K562 (cell line): ENCODE data around the gene DMD. TPM values are rescaled to one million over a fixed set of nuclear protein-coding genes. Genes with fewer than 3 reads are reported as not detected.

Source experiments
- COPS2 ChIP-seq: fragments of 450-650 bp; conservative IDR thresholded peaks from 2 replicates; pipeline ENCODE4 v1.6.1; 2016; ENCODE audit warnings: mild to moderate bottlenecking, moderate library complexity
- ELF4 ChIP-seq: fragments of 450-650 bp; formaldehyde crosslinking; IDR thresholded peaks from 2 replicates; pipeline ENCODE4 v1.4.0; 2022; ENCODE audit warnings: missing genetic modification characterization
- FOXM1 ChIP-seq, 2 experiments: fragments of 450-650 bp in 1 of 2; sonication (generic) in 1 of 2; formaldehyde crosslinking in 1 of 2; IDR thresholded peaks; 2 replicates each; pipeline versions ENCODE4 v1.6.1 to v1.9.0; 2017 to 2022; ENCODE audit warnings: low read depth in 2 of 2, mild to moderate bottlenecking in 2 of 2, missing genetic modification reagents in 1 of 2, moderate library complexity in 1 of 2
- HDAC8 ChIP-seq: fragments of 450-650 bp; IDR thresholded peaks from 2 replicates; pipeline ENCODE4 v1.6.1; 2016; ENCODE audit warnings: mild to moderate bottlenecking, missing genetic modification characterization, moderate library complexity, missing compliant biosample characterization
- KAT7 ChIP-seq: sonication (generic); formaldehyde crosslinking; IDR thresholded peaks from 2 replicates; pipeline ENCODE4 v1.8.0; 2022; ENCODE audit warnings: missing genetic modification reagents, mild to moderate bottlenecking, borderline replicate concordance
- KDM1A ChIP-seq, 2 experiments: fragments of 450-650 bp; IDR thresholded peaks; 2 replicates each; pipeline ENCODE4 v1.6.1; 2016; ENCODE audit warnings: mild to moderate bottlenecking in 2 of 2
- KHSRP ChIP-seq: fragments of 450-650 bp; IDR thresholded peaks from 2 replicates; pipeline ENCODE4 v1.6.1; 2017
- MYNN ChIP-seq, 2 experiments: sonication (generic); formaldehyde crosslinking in 1 of 2; IDR thresholded peaks; 2 replicates each; pipeline versions ENCODE4 v1.5.0 to v1.6.1; 2016 to 2020; ENCODE audit warnings: antibody characterized with exemption in 1 of 2, missing genetic modification reagents in 1 of 2
- NFIC ChIP-seq: fragments of 450-650 bp; IDR thresholded peaks from 2 replicates; pipeline ENCODE4 v1.6.1; 2017; ENCODE audit warnings: mild to moderate bottlenecking, inconsistent platforms
- SMARCE1 ChIP-seq: fragments of 450-650 bp; IDR thresholded peaks from 2 replicates; pipeline ENCODE4 v1.7.1; 2016; ENCODE audit warnings: mild to moderate bottlenecking
- SOX6 ChIP-seq: fragments of 450-650 bp; IDR thresholded peaks from 2 replicates; pipeline ENCODE4 v1.6.1; 2014; ENCODE audit warnings: mild to moderate bottlenecking
- TCF3 ChIP-seq: sonication (generic); formaldehyde crosslinking; IDR thresholded peaks from 2 replicates; pipeline ENCODE4 v1.4.0; 2020; ENCODE audit warnings: mild to moderate bottlenecking, missing genetic modification reagents
- ZNF217 ChIP-seq: sonication (generic); formaldehyde crosslinking; IDR thresholded peaks from 2 replicates; pipeline ENCODE4 v1.8.0; 2022; ENCODE audit warnings: mild to moderate bottlenecking, missing genetic modification reagents
- ZNF785 ChIP-seq: fragments of 250-450 bp; sonication (Bioruptor Pico); IDR thresholded peaks from 2 replicates; pipeline ENCODE4 v1.4.0; 2020; ENCODE audit warnings: mild to moderate bottlenecking
- polyA plus RNA-seq, 8 experiments: library from polyadenylated mRNA; depleted of rRNA in 4 of 8; stranded (reverse) in 5 of 8; unstranded in 3 of 8; fragments of >200 nt; fragmentation: Nextera tagmentation in 2 of 8; fragmentation: Illumina TruSeq in 1 of 8; extraction: Ambion mirVana in 2 of 8; extraction: Trizol in 1 of 8; gene quantifications; 2 replicates each; pipeline versions ENCODE4 v1.2.1 to v1.2.3, GENCODE V29; 2011 to 2014; ENCODE audit warnings: inconsistent platforms in 1 of 8, missing spikeins in 1 of 8
- total RNA-seq, 7 experiments: library from RNA; depleted of rRNA in 6 of 7; stranded (reverse); fragments of >200 nt in 6 of 7; fragmentation: Illumina TruSeq in 2 of 7; extraction: Trizol in 2 of 7; gene quantifications; 2 replicates each; pipeline versions ENCODE4 v1.2.1 to v1.2.3, GENCODE V29; 2011 to 2021; ENCODE audit warnings: low replicate concordance in 1 of 7
- TF ChIP-seq, protein P1 (sequence below), 2 experiments: fragments of 450-650 bp; formaldehyde crosslinking in 1 of 2; IDR thresholded peaks; 2 replicates each; pipeline versions ENCODE4 v1.4.0 to v1.6.1; 2014 to 2020; ENCODE audit warnings: mild to moderate bottlenecking in 2 of 2, borderline replicate concordance in 1 of 2, low read depth in 1 of 2
- TF ChIP-seq, protein P2 (sequence below): fragments of 200-400 bp; formaldehyde crosslinking; IDR thresholded peaks from 2 replicates; pipeline ENCODE4 v1.6.1; 2017; ENCODE audit warnings: mild to moderate bottlenecking, low read depth, low read length, moderate library complexity
- TF ChIP-seq, protein P3 (sequence below): fragments of 450-650 bp; IDR thresholded peaks from 2 replicates; pipeline ENCODE4 v1.6.1; 2016

The DMD gene
- total and polyA plus RNA-seq, 9 of the 15 experiments (the other 6 are each of a cell fraction or from before 2014, with no cell fraction given), result 3.8 to 20.4 (median 11.4) TPM

DNA sequence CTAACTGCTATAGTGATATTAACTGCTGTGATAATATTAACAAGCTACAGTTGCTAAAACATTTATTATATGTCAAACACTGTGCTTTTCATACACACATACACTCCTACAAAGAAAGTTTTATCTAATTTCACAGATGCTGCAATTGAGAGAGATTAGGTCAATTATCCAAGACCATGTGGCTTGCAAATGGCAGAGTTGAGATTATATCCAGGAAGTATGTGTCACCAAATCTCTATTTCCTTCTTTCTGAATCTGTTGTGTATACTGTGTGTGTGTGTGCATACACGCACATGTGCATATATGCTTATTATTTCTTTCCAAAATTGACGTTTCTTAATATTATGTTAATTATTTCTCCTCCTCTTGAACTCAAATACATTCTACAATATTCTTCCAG lies 1363.6 kb downstream of the DMD start (continued):
- TF ChIP-seq, protein P1, sequence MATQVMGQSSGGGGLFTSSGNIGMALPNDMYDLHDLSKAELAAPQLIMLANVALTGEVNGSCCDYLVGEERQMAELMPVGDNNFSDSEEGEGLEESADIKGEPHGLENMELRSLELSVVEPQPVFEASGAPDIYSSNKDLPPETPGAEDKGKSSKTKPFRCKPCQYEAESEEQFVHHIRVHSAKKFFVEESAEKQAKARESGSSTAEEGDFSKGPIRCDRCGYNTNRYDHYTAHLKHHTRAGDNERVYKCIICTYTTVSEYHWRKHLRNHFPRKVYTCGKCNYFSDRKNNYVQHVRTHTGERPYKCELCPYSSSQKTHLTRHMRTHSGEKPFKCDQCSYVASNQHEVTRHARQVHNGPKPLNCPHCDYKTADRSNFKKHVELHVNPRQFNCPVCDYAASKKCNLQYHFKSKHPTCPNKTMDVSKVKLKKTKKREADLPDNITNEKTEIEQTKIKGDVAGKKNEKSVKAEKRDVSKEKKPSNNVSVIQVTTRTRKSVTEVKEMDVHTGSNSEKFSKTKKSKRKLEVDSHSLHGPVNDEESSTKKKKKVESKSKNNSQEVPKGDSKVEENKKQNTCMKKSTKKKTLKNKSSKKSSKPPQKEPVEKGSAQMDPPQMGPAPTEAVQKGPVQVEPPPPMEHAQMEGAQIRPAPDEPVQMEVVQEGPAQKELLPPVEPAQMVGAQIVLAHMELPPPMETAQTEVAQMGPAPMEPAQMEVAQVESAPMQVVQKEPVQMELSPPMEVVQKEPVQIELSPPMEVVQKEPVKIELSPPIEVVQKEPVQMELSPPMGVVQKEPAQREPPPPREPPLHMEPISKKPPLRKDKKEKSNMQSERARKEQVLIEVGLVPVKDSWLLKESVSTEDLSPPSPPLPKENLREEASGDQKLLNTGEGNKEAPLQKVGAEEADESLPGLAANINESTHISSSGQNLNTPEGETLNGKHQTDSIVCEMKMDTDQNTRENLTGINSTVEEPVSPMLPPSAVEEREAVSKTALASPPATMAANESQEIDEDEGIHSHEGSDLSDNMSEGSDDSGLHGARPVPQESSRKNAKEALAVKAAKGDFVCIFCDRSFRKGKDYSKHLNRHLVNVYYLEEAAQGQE (IDR thresholded peaks at IDR 0.05; ENCODE audit: borderline replicate concordance), result no peak
- TF ChIP-seq, protein P1 (CRISPR knock-in tag; IDR thresholded peaks at IDR 0.05; ENCODE audit: low read depth), result no peak
- TF ChIP-seq NFIC (0 out of 2 replicates have a peak, but pooled peaks have one; percentile 19), COPS2 (no peak), HDAC8 (no peak), KDM1A (IDR thresholded peaks at IDR 0.05) (peak; percentile 77 to 83), FOXM1 (IDR thresholded peaks at IDR 0.05; ENCODE audit: low read depth) (peak; percentile 42; the same call in 1 of the 2 replicates), FOXM1 (CRISPR knock-in tag; IDR thresholded peaks at IDR 0.05; ENCODE audit: low read depth) (no peak), KAT7 (no peak), TCF3 (CRISPR knock-in tag) (peak; percentile 70), ZNF785 (no peak), SMARCE1 (peak; percentile 55; the same call in 1 of the 2 replicates), MYNN (IDR thresholded peaks at IDR 0.05) (no peak), MYNN (CRISPR knock-in tag; IDR thresholded peaks at IDR 0.05) (no peak), SOX6 (peak; percentile 60), KHSRP (no peak), ELF4 (CRISPR knock-in tag) (no peak), ZNF217 (no peak)
- TF ChIP-seq, protein P2, sequence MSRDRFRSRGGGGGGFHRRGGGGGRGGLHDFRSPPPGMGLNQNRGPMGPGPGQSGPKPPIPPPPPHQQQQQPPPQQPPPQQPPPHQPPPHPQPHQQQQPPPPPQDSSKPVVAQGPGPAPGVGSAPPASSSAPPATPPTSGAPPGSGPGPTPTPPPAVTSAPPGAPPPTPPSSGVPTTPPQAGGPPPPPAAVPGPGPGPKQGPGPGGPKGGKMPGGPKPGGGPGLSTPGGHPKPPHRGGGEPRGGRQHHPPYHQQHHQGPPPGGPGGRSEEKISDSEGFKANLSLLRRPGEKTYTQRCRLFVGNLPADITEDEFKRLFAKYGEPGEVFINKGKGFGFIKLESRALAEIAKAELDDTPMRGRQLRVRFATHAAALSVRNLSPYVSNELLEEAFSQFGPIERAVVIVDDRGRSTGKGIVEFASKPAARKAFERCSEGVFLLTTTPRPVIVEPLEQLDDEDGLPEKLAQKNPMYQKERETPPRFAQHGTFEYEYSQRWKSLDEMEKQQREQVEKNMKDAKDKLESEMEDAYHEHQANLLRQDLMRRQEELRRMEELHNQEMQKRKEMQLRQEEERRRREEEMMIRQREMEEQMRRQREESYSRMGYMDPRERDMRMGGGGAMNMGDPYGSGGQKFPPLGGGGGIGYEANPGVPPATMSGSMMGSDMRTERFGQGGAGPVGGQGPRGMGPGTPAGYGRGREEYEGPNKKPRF, result no peak
- TF ChIP-seq, protein P3, sequence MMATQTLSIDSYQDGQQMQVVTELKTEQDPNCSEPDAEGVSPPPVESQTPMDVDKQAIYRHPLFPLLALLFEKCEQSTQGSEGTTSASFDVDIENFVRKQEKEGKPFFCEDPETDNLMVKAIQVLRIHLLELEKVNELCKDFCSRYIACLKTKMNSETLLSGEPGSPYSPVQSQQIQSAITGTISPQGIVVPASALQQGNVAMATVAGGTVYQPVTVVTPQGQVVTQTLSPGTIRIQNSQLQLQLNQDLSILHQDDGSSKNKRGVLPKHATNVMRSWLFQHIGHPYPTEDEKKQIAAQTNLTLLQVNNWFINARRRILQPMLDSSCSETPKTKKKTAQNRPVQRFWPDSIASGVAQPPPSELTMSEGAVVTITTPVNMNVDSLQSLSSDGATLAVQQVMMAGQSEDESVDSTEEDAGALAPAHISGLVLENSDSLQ, result no peak
